H1 (cell line): ENCODE measurements around the gene EFR3B. TPM values are rescaled to one million over a fixed set of nuclear protein-coding genes. Genes with fewer than 3 reads are reported as not detected.

ENCODE experiments used
- CTCF ChIA-PET: fragments of 300-600 bp; sonication (Branson Sonifier 250); formaldehyde crosslinking; loops from one replicate; lab custom pipeline; 2021; ENCODE audit not compliant: partially characterized antibody; lab: Charles Lee
- POLR2A ChIA-PET: fragments of 300-600 bp; sonication (Branson Sonifier 250); formaldehyde crosslinking; loops from one replicate; lab custom pipeline; 2021; ENCODE audit warnings: inconsistent platforms; ENCODE audit not compliant: partially characterized antibody; lab: Charles Lee
- DNase-seq, 2 experiments: peaks; one replicate each; pipeline versions ENCODE4 v3.0.0 to v3.0.0-alpha.2; 2010 to 2022; ENCODE audit warnings: low spot score in 2 of 2, low read depth in 1 of 2, mixed read lengths in 1 of 2
- FAIRE-seq: peaks from 2 replicates; lab custom pipeline; 2011; peaks lifted over from hg19 to GRCh38; lab: Jason Lieb, UNC
- H2AFZ ChIP-seq: 2 replicates; pipeline ENCODE4 v1.8.1; 2012; ENCODE audit warnings: low read length, inconsistent platforms
- H2AK5ac ChIP-seq: 2 replicates; pipeline ENCODE4 v1.6.1; 2013; ENCODE audit warnings: low read depth, low read length
- H2BK120ac ChIP-seq: replicated peaks from 2 replicates; pipeline ENCODE3; 2013; ENCODE audit warnings: low read depth, low read length, inconsistent platforms
- H2BK12ac ChIP-seq: 2 replicates; pipeline ENCODE4 v1.6.1; 2013; ENCODE audit warnings: low read depth, low read length
- H2BK15ac ChIP-seq: 2 replicates; pipeline ENCODE4 v1.6.1; 2013; ENCODE audit warnings: low read length
- H2BK20ac ChIP-seq: 2 replicates; pipeline ENCODE4 v1.6.1; 2013; ENCODE audit warnings: low read length
- H2BK5ac ChIP-seq: 2 replicates; pipeline ENCODE4 v1.6.1; 2013; ENCODE audit warnings: low read depth, low read length
- H3K14ac ChIP-seq: 2 replicates; pipeline ENCODE4 v1.6.1; 2013; ENCODE audit warnings: inconsistent platforms; ENCODE audit not compliant: insufficient read length
- H3K18ac ChIP-seq: 2 replicates; pipeline ENCODE4 v1.6.1; 2013; ENCODE audit warnings: low read length; ENCODE audit errors: extremely low read depth
- H3K23ac ChIP-seq: 2 replicates; pipeline ENCODE4 v1.6.1; 2013; ENCODE audit warnings: inconsistent platforms; ENCODE audit not compliant: insufficient read length
- H3K23me2 ChIP-seq: 2 replicates; pipeline ENCODE4 v1.6.1; 2013; ENCODE audit warnings: low read depth, low read length
- H3K27ac ChIP-seq: 2 replicates; pipeline ENCODE4 v1.6.1; 2011; ENCODE audit warnings: low read depth, low read length, inconsistent platforms
- H3K27me3 ChIP-seq, 4 experiments: replicated peaks in 1 of 4; 1 replicate in 1 of 4; 2 replicates in 3 of 4; pipeline versions ENCODE4 v1.6.1 to v1.8.1; 2011 to 2013; ENCODE audit warnings: low read length in 3 of 4, mild to moderate bottlenecking in 3 of 4, inconsistent platforms in 2 of 4, mixed read lengths in 2 of 4, moderate library complexity in 1 of 4; ENCODE audit not compliant: control insufficient read depth in 3 of 4, insufficient read depth in 3 of 4; ENCODE audit errors: extremely low read depth in 1 of 4
- H3K36me3 ChIP-seq, 4 experiments: 2 replicates each; pipeline versions ENCODE4 v1.6.1 to v1.8.1; 2011 to 2013; ENCODE audit warnings: mild to moderate bottlenecking in 4 of 4, low read length in 3 of 4, moderate library complexity in 2 of 4, control low read depth in 1 of 4, inconsistent platforms in 1 of 4; ENCODE audit not compliant: insufficient read depth in 4 of 4, control insufficient read depth in 2 of 4
- H3K4ac ChIP-seq: replicated peaks from 2 replicates; pipeline ENCODE3; 2013; ENCODE audit warnings: low read length, low read depth, mixed read lengths, inconsistent platforms; ENCODE audit not compliant: insufficient read length
- H3K4me1 ChIP-seq, 4 experiments: replicated peaks in 1 of 4; 1 replicate in 1 of 4; 2 replicates in 3 of 4; pipeline versions ENCODE4 v1.6.1 to v1.8.1; 2011 to 2013; ENCODE audit warnings: low read length in 3 of 4, inconsistent platforms in 2 of 4, mixed read lengths in 1 of 4; ENCODE audit not compliant: insufficient read depth in 4 of 4, control insufficient read depth in 3 of 4
- H3K4me2 ChIP-seq, 2 experiments: 2 replicates each; pipeline versions ENCODE4 v1.6.1 to v1.8.1; 2011 to 2013; ENCODE audit warnings: low read depth in 2 of 2, low read length in 2 of 2, control low read depth in 1 of 2, inconsistent platforms in 1 of 2, mild to moderate bottlenecking in 1 of 2; ENCODE audit not compliant: insufficient read depth in 1 of 2
- H3K4me3 ChIP-seq, 4 experiments: fragments of 200-600, 300-600 bp in 1 of 4; sonication (generic), shearing (Covaris generic), sonication (Bioruptor Twin) in 1 of 4; 2 replicates each; pipeline versions ENCODE4 v1.5.1 to v1.8.1; 2011 to 2016; ENCODE audit warnings: low read length in 4 of 4, low read depth in 3 of 4, control low read depth in 2 of 4, inconsistent platforms in 2 of 4, mild to moderate bottlenecking in 2 of 4, mixed read lengths in 1 of 4, moderate library complexity in 1 of 4; ENCODE audit not compliant: insufficient read depth in 2 of 4; ENCODE audit errors: extremely low read depth in 1 of 4
- H3K56ac ChIP-seq: replicated peaks from 2 replicates; pipeline ENCODE3; 2013; ENCODE audit warnings: low read depth, mild to moderate bottlenecking, mixed read lengths, low read length, inconsistent platforms; ENCODE audit not compliant: insufficient read length
- H3K79me1 ChIP-seq: 2 replicates; pipeline ENCODE4 v1.6.1; 2013; ENCODE audit warnings: low read depth, low read length, control low read depth
- H3K79me2 ChIP-seq, 2 experiments: 2 replicates each; pipeline versions ENCODE4 v1.6.1 to v1.8.1; 2012 to 2013; ENCODE audit warnings: low read length in 2 of 2, mild to moderate bottlenecking in 2 of 2, inconsistent platforms in 1 of 2; ENCODE audit not compliant: insufficient read depth in 2 of 2, control insufficient read depth in 1 of 2
- H3K9ac ChIP-seq, 4 experiments: replicated peaks in 1 of 4; 1 replicate in 1 of 4; 2 replicates in 3 of 4; pipeline versions ENCODE4 v1.6.1 to v1.8.1; 2011 to 2013; ENCODE audit warnings: low read depth in 3 of 4, low read length in 3 of 4, control low read depth in 2 of 4, mild to moderate bottlenecking in 2 of 4, moderate library complexity in 2 of 4, inconsistent platforms in 1 of 4; ENCODE audit errors: extremely low read depth in 1 of 4
- H3K9me3 ChIP-seq, 2 experiments: 2 replicates each; pipeline versions ENCODE4 v1.6.1 to v1.8.1; 2012 to 2013; ENCODE audit warnings: mild to moderate bottlenecking in 2 of 2, moderate library complexity in 2 of 2, control low read depth in 1 of 2, inconsistent platforms in 1 of 2, low read depth in 1 of 2, low read length in 1 of 2, mixed read lengths in 1 of 2; ENCODE audit not compliant: insufficient read depth in 2 of 2
- H4K20me1 ChIP-seq, 2 experiments: replicated peaks in 1 of 2; 2 replicates each; pipeline versions ENCODE3 to v1.8.1; 2011 to 2013; ENCODE audit warnings: inconsistent platforms in 2 of 2, low read length in 2 of 2, mild to moderate bottlenecking in 1 of 2; ENCODE audit not compliant: insufficient read depth in 2 of 2, control insufficient read depth in 1 of 2
- H4K5ac ChIP-seq: 2 replicates; pipeline ENCODE4 v1.6.1; 2013; ENCODE audit warnings: low read length, low read depth, mixed read lengths, inconsistent platforms; ENCODE audit not compliant: insufficient read length
- H4K8ac ChIP-seq: 2 replicates; pipeline ENCODE4 v1.8.0; 2013; ENCODE audit warnings: mild to moderate bottlenecking, moderate library complexity, low read length, inconsistent platforms; ENCODE audit not compliant: insufficient read depth; ENCODE audit errors: extremely low read depth
- H4K91ac ChIP-seq: replicated peaks from 2 replicates; pipeline ENCODE3; 2013; ENCODE audit warnings: low read length, mixed read lengths, inconsistent platforms; ENCODE audit not compliant: insufficient read length
- BACH1 ChIP-seq: IDR thresholded peaks from 2 replicates; pipeline ENCODE4 v1.6.1; 2012; ENCODE audit warnings: low read length, improper control_type of control experiment
- SRF ChIP-seq: IDR thresholded peaks from 2 replicates; pipeline ENCODE4 v1.6.1; 2011; ENCODE audit warnings: mild to moderate bottlenecking, low read depth, low read length, moderate library complexity
- WGBS, 2 experiments: shearing (Covaris generic) in 1 of 2; methylation state at CpG; one replicate each; pipeline versions ENCODE4 v1.1.6 to v1.1.7; 2013 to 2015; ENCODE audit warnings: low lambda C conversion rate in 2 of 2, mixed read lengths in 2 of 2, inconsistent platforms in 1 of 2, low coverage in 1 of 2, missing lambda C conversion rate in 1 of 2; ENCODE audit not compliant: insufficient replicate concordance in 2 of 2, insufficient coverage in 1 of 2, insufficient read length in 1 of 2; ENCODE audit errors: extremely low coverage in 1 of 2, missing lambda C conversion rate in 1 of 2; 5-methylcytosine and 5-hydroxymethylcytosine counted together
- polyA plus RNA-seq, 7 experiments: library from polyadenylated mRNA; depleted of rRNA in 3 of 7; stranded (reverse) in 5 of 7; unstranded in 2 of 7; fragments of >200 nt in 5 of 7; fragments of 200-250 nt in 2 of 7; gene quantifications; 1 replicate in 5 of 7; 2 replicates in 1 of 7; 4 replicates in 1 of 7; pipeline versions ENCODE4 v1.2.1 to v1.2.3, GENCODE V29; 2011 to 2013; ENCODE audit warnings: missing spikeins in 2 of 7, mixed read lengths in 2 of 7
- total RNA-seq: library from RNA; stranded (reverse); fragmentation: NEBNext Ultra II Directional; extraction: Animal tissue kit (Norgen Biotek cat#: 25700); gene quantifications from 2 replicates; pipeline ENCODE4 v1.2.1, GENCODE V29; 2021
- TF ChIP-seq, protein P1 (sequence below), 3 experiments: IDR thresholded peaks; 1 replicate in 2 of 3; 2 replicates in 1 of 3; pipeline versions ENCODE4 v1.5.1 to v1.6.1; 2011; ENCODE audit warnings: low read length in 3 of 3, mild to moderate bottlenecking in 3 of 3, inconsistent platforms in 2 of 3, low read depth in 1 of 3, moderate library complexity in 1 of 3; ENCODE audit not compliant: insufficient read depth in 1 of 3; ENCODE audit errors: control extremely low read depth in 1 of 3

Gene EFR3B
- total and polyA plus RNA-seq, 2 of the 8 experiments (the other 6 are each of a cell fraction or from before 2014, with no cell fraction given), result 3.4 to 9.6 TPM

DNA sequence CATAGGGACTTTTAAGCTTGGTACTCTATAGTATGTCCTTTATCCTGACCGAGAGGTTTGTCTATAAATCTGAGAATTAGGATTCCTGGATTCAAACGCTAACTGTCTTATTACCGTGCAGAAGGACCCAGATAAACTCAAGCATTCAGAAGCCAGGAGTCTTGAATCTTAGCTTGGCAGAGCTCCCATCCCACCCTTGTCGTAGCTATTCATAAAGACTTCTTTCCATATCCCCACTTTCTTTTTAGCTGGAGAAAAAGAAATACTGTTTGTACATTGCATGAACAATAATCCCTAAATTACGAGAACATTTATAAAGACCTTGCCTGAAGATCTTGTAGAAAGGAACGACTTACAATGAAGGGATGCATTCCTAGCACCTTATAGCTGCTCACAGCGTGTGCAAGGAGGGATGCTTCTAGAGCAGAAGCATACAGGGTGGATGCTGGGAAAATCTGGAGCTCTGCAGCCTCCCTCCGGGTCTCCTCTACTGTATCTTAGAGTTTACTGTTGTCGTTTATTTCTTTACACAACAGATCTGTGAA, 13.6 kb downstream of the EFR3B start:
- H3K27me3 ChIP-seq, result no peaks in the 10 kb centered on the region; a peak in 2 of 7 replicates
- H3K4me3 ChIP-seq, result no peak overlapping the region
- H4K91ac ChIP-seq, result no peak overlapping the region
- H2BK20ac ChIP-seq, result no peak overlapping the region
- no peak overlapping the region for H3K14ac ChIP-seq
- H3K27ac ChIP-seq, result no peak overlapping the region
- no peaks in the 10 kb centered on the region for H3K9me3 ChIP-seq
- H3K4ac ChIP-seq, result no peak overlapping the region
- H2AK5ac ChIP-seq, result no peak overlapping the region
- H3K79me1 ChIP-seq, result no peaks in the 10 kb centered on the region
- H2BK120ac ChIP-seq, result no peak overlapping the region
- no peaks in the 10 kb centered on the region for H3K36me3 ChIP-seq
- 84% methylated on average over 9 of the region's 9 CpGs; no CpG with 5 or more reads in 1 of the 2 experiments for WGBS, 2 experiments
- H4K8ac ChIP-seq, result no peak overlapping the region
- H3K9ac ChIP-seq, result no peak overlapping the region
- no peak overlapping the region for H2BK15ac ChIP-seq
- no peak overlapping the region for H3K23ac ChIP-seq
- H4K5ac ChIP-seq, result no peak overlapping the region
- no peaks in the 10 kb centered on the region; a peak in 1 of 7 replicates for H3K4me1 ChIP-seq
- no peak for FAIRE-seq
- H3K18ac ChIP-seq, result no peak overlapping the region
- CTCF ChIA-PET, result interaction anchor here (0.9 to 1.7 kb wide), 5 partner anchors 70 to 477 kb away, joined by 3 to 4 read pairs (median 3); no protein-coding TSS in a partner anchor
- no peaks in the 10 kb centered on the region for H3K79me2 ChIP-seq
- no peak for DNase-seq
- H2BK5ac ChIP-seq, result no peak overlapping the region
- H4K20me1 ChIP-seq, result peaks cover 0 to 4% of the 10 kb centered on the region in 2 experiments
- no peak overlapping the region for H2BK12ac ChIP-seq
- H3K56ac ChIP-seq, result no peak overlapping the region
- POLR2A ChIA-PET, result interaction anchor here (0.8 kb wide), 1 partner anchor 12 kb away, joined by 3 read pairs; no protein-coding TSS in a partner anchor
- H2AFZ ChIP-seq, result no peak overlapping the region
- H3K4me2 ChIP-seq, result no peak overlapping the region
- H3K23me2 ChIP-seq, result no peaks in the 10 kb centered on the region
- TF ChIP-seq, protein P1, sequence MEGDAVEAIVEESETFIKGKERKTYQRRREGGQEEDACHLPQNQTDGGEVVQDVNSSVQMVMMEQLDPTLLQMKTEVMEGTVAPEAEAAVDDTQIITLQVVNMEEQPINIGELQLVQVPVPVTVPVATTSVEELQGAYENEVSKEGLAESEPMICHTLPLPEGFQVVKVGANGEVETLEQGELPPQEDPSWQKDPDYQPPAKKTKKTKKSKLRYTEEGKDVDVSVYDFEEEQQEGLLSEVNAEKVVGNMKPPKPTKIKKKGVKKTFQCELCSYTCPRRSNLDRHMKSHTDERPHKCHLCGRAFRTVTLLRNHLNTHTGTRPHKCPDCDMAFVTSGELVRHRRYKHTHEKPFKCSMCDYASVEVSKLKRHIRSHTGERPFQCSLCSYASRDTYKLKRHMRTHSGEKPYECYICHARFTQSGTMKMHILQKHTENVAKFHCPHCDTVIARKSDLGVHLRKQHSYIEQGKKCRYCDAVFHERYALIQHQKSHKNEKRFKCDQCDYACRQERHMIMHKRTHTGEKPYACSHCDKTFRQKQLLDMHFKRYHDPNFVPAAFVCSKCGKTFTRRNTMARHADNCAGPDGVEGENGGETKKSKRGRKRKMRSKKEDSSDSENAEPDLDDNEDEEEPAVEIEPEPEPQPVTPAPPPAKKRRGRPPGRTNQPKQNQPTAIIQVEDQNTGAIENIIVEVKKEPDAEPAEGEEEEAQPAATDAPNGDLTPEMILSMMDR (IDR thresholded peaks at IDR 0.05; ENCODE audit: control extremely low read depth in 1 of 3, insufficient read depth in 1 of 3, low read depth in 1 of 3, low read length in 3 of 3), result no peak
- TF ChIP-seq BACH1, result no peak
- TF ChIP-seq SRF, result no peak
